RWPE1 (cell line): ENCODE measurements around the gene ACSS2.
A peak's percentile ranks its signal among the peaks of the same experiment; 100 is the strongest.

Experiments
- CTCF ChIA-PET: fragments of 350-600 bp; sonication (Branson Sonifier 250); formaldehyde crosslinking; extraction: SDS; loops from one replicate; lab custom pipeline; 2021; lab: Yijun Ruan, JAX
- POLR2A ChIA-PET: fragments of 400-600 bp; formaldehyde crosslinking; extraction: SDS; loops from one replicate; lab custom pipeline; 2020; ENCODE audit warnings: antibody characterized with exemption; ENCODE audit not compliant: low non-redundant PET; lab: Yijun Ruan, JAX
- DNase-seq: peaks from one replicate; pipeline ENCODE4 v3.0.0; 2012; ENCODE audit warnings: low spot score
- H3K27ac ChIP-seq: fragments of 450-650 bp; 2 replicates; pipeline ENCODE4 v1.5.1; 2017
- CTCF ChIP-seq: fragments of 450-650 bp; conservative IDR thresholded peaks from 2 replicates; pipeline ENCODE4 v1.5.1; 2017; ENCODE audit warnings: low read depth, mild to moderate bottlenecking

Gene ACSS2

GRCh38 chr20:34928411-34928810 is 52.0 kb downstream of the ACSS2 start:
- DNase-seq: no peak
- peak overlapping the region; percentile 59 for H3K27ac ChIP-seq
- ChIA-PET CTCF (interaction anchor here (0.5 to 1.2 kb wide), 4 partner anchors 21 to 127 kb away, joined by 3 to 6 read pairs (median 4); no protein-coding TSS in a partner anchor), POLR2A (no interaction called here)
- no peak for TF ChIP-seq CTCF

- POLR2A ChIA-PET: interaction anchor here (0.6 to 0.8 kb wide), 2 partner anchors 9 to 14 kb away, joined by 3 to 4 read pairs; no protein-coding TSS in a partner anchor
- TF ChIP-seq CTCF: no peak
- CTCF ChIA-PET: no interaction called here
- no peak for DNase-seq
- H3K27ac ChIP-seq: peak overlapping the region; percentile 29
These were observed 55.4 kb downstream of the ACSS2 start for GRCh38 chr20:34931771-34932170.

- ChIA-PET POLR2A (no interaction called here), CTCF (interaction anchor here (0.6 kb wide), 1 partner anchor 63 kb away, joined by 3 read pairs; no protein-coding TSS in a partner anchor)
- no peak for DNase-seq
- no peak for TF ChIP-seq CTCF
- H3K27ac ChIP-seq: peak overlapping the region; percentile 15
These were observed 62.2 kb downstream of the ACSS2 start for GRCh38 chr20:34938466-34939163.

- no peak overlapping the region for H3K27ac ChIP-seq
- DNase-seq: no peak
- ChIA-PET CTCF (no interaction called here), POLR2A (no interaction called here)
- TF ChIP-seq CTCF: no peak
These were observed 63.7 kb downstream of the ACSS2 start for GRCh38 chr20:34940081-34940481.

GRCh38 chr20:34941226-34941625 is 64.8 kb downstream of the ACSS2 start:
- no peak for DNase-seq
- ChIA-PET CTCF (interaction anchor here (0.5 to 1.5 kb wide), 2 partner anchors 67 to 1456 kb away, joined by 3 to 7 read pairs; no protein-coding TSS in a partner anchor), POLR2A (interaction anchor here (0.5 to 0.9 kb wide), 2 partner anchors 9 to 1436 kb away, joined by 3 to 4 read pairs; no protein-coding TSS in a partner anchor)
- no peak for TF ChIP-seq CTCF
- no peak overlapping the region for H3K27ac ChIP-seq

- H3K27ac ChIP-seq: peak overlapping the region; percentile 6; the same call in 1 of the 2 replicates
- DNase-seq: no peak
- TF ChIP-seq CTCF: no peak
- ChIA-PET POLR2A (no interaction called here), CTCF (interaction anchor here (0.6 to 2.3 kb wide), 3 partner anchors 9 to 68 kb away, joined by 4 to 18 read pairs (median 7); no protein-coding TSS in a partner anchor)
These were observed 65.9 kb downstream of the ACSS2 start for GRCh38 chr20:34942301-34942700.
